HCT116 (cell line): ENCODE measurements around the gene ADAMTS20.

Source experiments
- CEBPB ChIP-seq: IDR thresholded peaks from 2 replicates; pipeline ENCODE4 v1.6.1; 2012; ENCODE audit warnings: low read depth
- POLR2A ChIP-seq: IDR thresholded peaks from 2 replicates; pipeline ENCODE4 v1.7.0; 2011; ENCODE audit warnings: borderline replicate concordance; ENCODE audit not compliant: insufficient read depth, insufficient read length; ENCODE audit errors: extremely low read depth
- SIN3A ChIP-seq: IDR thresholded peaks from 2 replicates; pipeline ENCODE4 v1.6.1; 2012; ENCODE audit warnings: low read depth
- TF ChIP-seq, protein P1 (sequence below), 3 experiments: fragments of 200-600 bp in 1 of 3; sonication (generic) in 1 of 3; IDR thresholded peaks in 2 of 3; conservative IDR thresholded peaks in 1 of 3; 2 replicates each; pipeline ENCODE4 v1.5.1; 2012 to 2017; ENCODE audit warnings: low read depth in 2 of 3, low read length in 2 of 3, antibody characterized with exemption in 1 of 3, borderline replicate concordance in 1 of 3, control low read depth in 1 of 3, mild to moderate bottlenecking in 1 of 3, mixed read lengths in 1 of 3, mixed run types in 1 of 3, moderate library complexity in 1 of 3; ENCODE audit not compliant: insufficient read depth in 1 of 3
- TF ChIP-seq, protein P2 (sequence below): IDR thresholded peaks from 2 replicates; pipeline ENCODE4 v1.6.1; 2012

DNA sequence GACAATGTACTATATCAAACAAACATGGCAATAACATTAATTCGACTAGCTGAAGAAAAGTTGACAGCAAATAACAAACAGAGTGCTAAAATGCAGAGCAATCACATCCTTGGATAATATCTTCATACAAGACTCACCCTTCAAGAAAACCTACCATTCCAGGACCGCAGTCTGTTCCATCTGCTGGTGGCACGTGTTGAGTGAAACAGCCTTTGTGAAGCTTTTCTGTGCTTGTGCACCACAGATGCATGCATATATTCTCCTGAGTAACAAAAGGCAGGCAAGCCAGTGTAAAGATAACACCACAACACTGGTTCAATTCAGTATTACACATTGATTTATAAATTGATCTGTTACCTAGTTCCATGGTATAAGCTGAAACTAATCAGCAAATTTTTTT is 89.3 kb downstream of the ADAMTS20 start:
- TF ChIP-seq, protein P1, sequence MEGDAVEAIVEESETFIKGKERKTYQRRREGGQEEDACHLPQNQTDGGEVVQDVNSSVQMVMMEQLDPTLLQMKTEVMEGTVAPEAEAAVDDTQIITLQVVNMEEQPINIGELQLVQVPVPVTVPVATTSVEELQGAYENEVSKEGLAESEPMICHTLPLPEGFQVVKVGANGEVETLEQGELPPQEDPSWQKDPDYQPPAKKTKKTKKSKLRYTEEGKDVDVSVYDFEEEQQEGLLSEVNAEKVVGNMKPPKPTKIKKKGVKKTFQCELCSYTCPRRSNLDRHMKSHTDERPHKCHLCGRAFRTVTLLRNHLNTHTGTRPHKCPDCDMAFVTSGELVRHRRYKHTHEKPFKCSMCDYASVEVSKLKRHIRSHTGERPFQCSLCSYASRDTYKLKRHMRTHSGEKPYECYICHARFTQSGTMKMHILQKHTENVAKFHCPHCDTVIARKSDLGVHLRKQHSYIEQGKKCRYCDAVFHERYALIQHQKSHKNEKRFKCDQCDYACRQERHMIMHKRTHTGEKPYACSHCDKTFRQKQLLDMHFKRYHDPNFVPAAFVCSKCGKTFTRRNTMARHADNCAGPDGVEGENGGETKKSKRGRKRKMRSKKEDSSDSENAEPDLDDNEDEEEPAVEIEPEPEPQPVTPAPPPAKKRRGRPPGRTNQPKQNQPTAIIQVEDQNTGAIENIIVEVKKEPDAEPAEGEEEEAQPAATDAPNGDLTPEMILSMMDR (IDR thresholded peaks at IDR 0.05 in 2 of 3, conservative IDR thresholded peaks at IDR 0.05 in 1 of 3; ENCODE audit: borderline replicate concordance in 1 of 3, insufficient read depth in 1 of 3, low read depth in 2 of 3, low read length in 2 of 3), result no peak
- TF ChIP-seq, protein P2, sequence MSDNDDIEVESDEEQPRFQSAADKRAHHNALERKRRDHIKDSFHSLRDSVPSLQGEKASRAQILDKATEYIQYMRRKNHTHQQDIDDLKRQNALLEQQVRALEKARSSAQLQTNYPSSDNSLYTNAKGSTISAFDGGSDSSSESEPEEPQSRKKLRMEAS, result no peak
- TF ChIP-seq POLR2A (no peak), CEBPB (no peak), SIN3A (no peak)
